Measurements from ENCODE around the gene POU2F1. TPM values are rescaled to one million over a fixed set of nuclear protein-coding genes. Genes with fewer than 3 reads are reported as not detected.

POU2F1 gene
- total and polyA plus RNA-seq, 4 donors = 1.1 to 28.6 (median 13.7) TPM

GRCh38 chr1:167185974-167186657, 34.6 kb upstream of the POU2F1 start:
- H3K27me3 ChIP-seq (ENCODE audit: control insufficient read depth in 1 of 2, insufficient read depth in 2 of 2, low read length in 1 of 2) = no peaks in the 10 kb centered on the region
- intact Hi-C loops (cut with DNase I) = no loop called here
- no peak overlapping the region for H3K4me3 ChIP-seq (ENCODE audit: low read length in 2 of 2)
- no peaks in the 10 kb centered on the region for H3K9me3 ChIP-seq (ENCODE audit: control insufficient read depth, low read length)
- no peaks in the 10 kb centered on the region for H3K4me1 ChIP-seq (ENCODE audit: control insufficient read depth in 1 of 2, insufficient read depth in 2 of 2, low read length in 2 of 2)
- no peak overlapping the region for H3K27ac ChIP-seq (ENCODE audit: low read depth in 1 of 2, low read length in 2 of 2)
- WGBS, 2 donors = 9 to 13% methylated on average over 6 of the region's 6 CpGs
- no peaks in the 10 kb centered on the region for H3K36me3 ChIP-seq (ENCODE audit: control insufficient read depth in 1 of 2, insufficient read depth in 2 of 2, low read length in 1 of 2)
- DNase-seq (no peak), ATAC-seq (ENCODE audit: low FRiP score) (no peak)

- H3K36me3 ChIP-seq (ENCODE audit: control insufficient read depth in 1 of 2, insufficient read depth in 2 of 2, low read length in 1 of 2) = no peaks in the 10 kb centered on the region
- no peak overlapping the region for H3K27ac ChIP-seq (ENCODE audit: low read depth in 1 of 2, low read length in 2 of 2)
- no peaks in the 10 kb centered on the region for H3K27me3 ChIP-seq (ENCODE audit: control insufficient read depth in 1 of 2, insufficient read depth in 2 of 2, low read length in 1 of 2)
- intact Hi-C loops (cut with DNase I) = no loop called here
- ATAC-seq (ENCODE audit: low FRiP score) (no peak), DNase-seq (no peak)
- no peak overlapping the region for H3K4me3 ChIP-seq (ENCODE audit: low read length in 2 of 2)
- WGBS, 2 donors = 92 to 100% methylated on average over 2 of the region's 2 CpGs
- no peaks in the 10 kb centered on the region for H3K4me1 ChIP-seq (ENCODE audit: control insufficient read depth in 1 of 2, insufficient read depth in 2 of 2, low read length in 2 of 2)
- no peaks in the 10 kb centered on the region for H3K9me3 ChIP-seq (ENCODE audit: control insufficient read depth, low read length)
Measured at GRCh38 chr1:167186771-167187170, 33.9 kb upstream of the POU2F1 start.

- no peak for DNase-seq
- H3K9me3 ChIP-seq (ENCODE audit: control insufficient read depth, low read length) = no peaks in the 10 kb centered on the region
- intact Hi-C loops (cut with DNase I) = loop anchor here in 1 of 2 donors (10.0 kb wide), 1 partner anchor 116 kb away; no protein-coding TSS in a partner anchor
- H3K36me3 ChIP-seq (ENCODE audit: control insufficient read depth in 1 of 2, insufficient read depth in 2 of 2, low read length in 1 of 2) = no peaks in the 10 kb centered on the region
- no peak for ATAC-seq (ENCODE audit: low FRiP score)
- H3K4me1 ChIP-seq (ENCODE audit: control insufficient read depth in 1 of 2, insufficient read depth in 2 of 2, low read length in 2 of 2) = no peaks in the 10 kb centered on the region
- no peak overlapping the region for H3K27ac ChIP-seq (ENCODE audit: low read depth in 1 of 2, low read length in 2 of 2)
- no peaks in the 10 kb centered on the region for H3K27me3 ChIP-seq (ENCODE audit: control insufficient read depth in 1 of 2, insufficient read depth in 2 of 2, low read length in 1 of 2)
- 82% methylated on average over 9 of the region's 9 CpGs for WGBS, 2 donors
- no peak overlapping the region for H3K4me3 ChIP-seq (ENCODE audit: low read length in 2 of 2)
Measured at GRCh38 chr1:167190747-167191237, 29.9 kb upstream of the POU2F1 start.

GRCh38 chr1:167191958-167192357, 28.7 kb upstream of the POU2F1 start:
- ATAC-seq (ENCODE audit: low FRiP score) = no peak

GRCh38 chr1:167194182-167194581, 26.5 kb upstream of the POU2F1 start:
- no peak overlapping the region for H3K27ac ChIP-seq (ENCODE audit: low read depth in 1 of 2, low read length in 2 of 2)
- no peaks in the 10 kb centered on the region for H3K9me3 ChIP-seq (ENCODE audit: control insufficient read depth, low read length)

More at GRCh38 chr1:167191958-167192357, 28.7 kb upstream of the POU2F1 start:
- no peaks in the 10 kb centered on the region for H3K36me3 ChIP-seq (ENCODE audit: control insufficient read depth in 1 of 2, insufficient read depth in 2 of 2, low read length in 1 of 2)
- no peaks in the 10 kb centered on the region for H3K27me3 ChIP-seq (ENCODE audit: control insufficient read depth in 1 of 2, insufficient read depth in 2 of 2, low read length in 1 of 2)
- no peaks in the 10 kb centered on the region for H3K9me3 ChIP-seq (ENCODE audit: control insufficient read depth, low read length)
- no peak overlapping the region for H3K4me3 ChIP-seq (ENCODE audit: low read length in 2 of 2)
- DNase-seq = no peak
- no peaks in the 10 kb centered on the region for H3K4me1 ChIP-seq (ENCODE audit: control insufficient read depth in 1 of 2, insufficient read depth in 2 of 2, low read length in 2 of 2)
- 36 to 51% methylated on average over 1 of the region's 1 CpG for WGBS, 2 donors
- no peak overlapping the region for H3K27ac ChIP-seq (ENCODE audit: low read depth in 1 of 2, low read length in 2 of 2)
- intact Hi-C loops (cut with DNase I) = loop anchor here in 1 of 2 donors (10.0 kb wide), 1 partner anchor 117 kb away; no protein-coding TSS in a partner anchor

GRCh38 chr1:167196166-167196565, 24.5 kb upstream of the POU2F1 start:
- no peak overlapping the region for H3K27ac ChIP-seq (ENCODE audit: low read depth in 1 of 2, low read length in 2 of 2)
- no peaks in the 10 kb centered on the region for H3K9me3 ChIP-seq (ENCODE audit: control insufficient read depth, low read length)
- no peak for DNase-seq
- intact Hi-C loops (cut with DNase I) = loop anchor here in 1 of 2 donors (10.0 kb wide), 1 partner anchor 121 kb away; no protein-coding TSS in a partner anchor
- no peaks in the 10 kb centered on the region for H3K36me3 ChIP-seq (ENCODE audit: control insufficient read depth in 1 of 2, insufficient read depth in 2 of 2, low read length in 1 of 2)
- no peak overlapping the region for H3K4me3 ChIP-seq (ENCODE audit: low read length in 2 of 2)
- ATAC-seq (ENCODE audit: low FRiP score) = no peak
- H3K4me1 ChIP-seq (ENCODE audit: control insufficient read depth in 1 of 2, insufficient read depth in 2 of 2, low read length in 2 of 2) = no peaks in the 10 kb centered on the region
- no peaks in the 10 kb centered on the region for H3K27me3 ChIP-seq (ENCODE audit: control insufficient read depth in 1 of 2, insufficient read depth in 2 of 2, low read length in 1 of 2)

More at GRCh38 chr1:167194182-167194581, 26.5 kb upstream of the POU2F1 start:
- Histone ChIP-seq H3K4me1 (ENCODE audit: control insufficient read depth in 1 of 2, insufficient read depth in 2 of 2, low read length in 2 of 2) (no peaks in the 10 kb centered on the region), H3K36me3 (ENCODE audit: control insufficient read depth in 1 of 2, insufficient read depth in 2 of 2, low read length in 1 of 2) (no peaks in the 10 kb centered on the region), H3K4me3 (ENCODE audit: low read length in 2 of 2) (no peak overlapping the region), H3K27me3 (ENCODE audit: control insufficient read depth in 1 of 2, insufficient read depth in 2 of 2, low read length in 1 of 2) (no peaks in the 10 kb centered on the region)
- 63 to 66% methylated on average over 3 of the region's 3 CpGs for WGBS, 2 donors
- ATAC-seq (ENCODE audit: low FRiP score) (no peak), DNase-seq (no peak)
- intact Hi-C loops (cut with DNase I) = loop anchor here in 1 of 2 donors (10.0 kb wide), 1 partner anchor 119 kb away; no protein-coding TSS in a partner anchor

GRCh38 chr1:167197236-167197635, 23.4 kb upstream of the POU2F1 start:
- no peaks in the 10 kb centered on the region for H3K9me3 ChIP-seq (ENCODE audit: control insufficient read depth, low read length)
- H3K4me3 ChIP-seq (ENCODE audit: low read length in 2 of 2) = no peak overlapping the region
- no peaks in the 10 kb centered on the region for H3K27me3 ChIP-seq (ENCODE audit: control insufficient read depth in 1 of 2, insufficient read depth in 2 of 2, low read length in 1 of 2)
- no peaks in the 10 kb centered on the region for H3K36me3 ChIP-seq (ENCODE audit: control insufficient read depth in 1 of 2, insufficient read depth in 2 of 2, low read length in 1 of 2)
- 0% methylated on average over 1 of the region's 1 CpG for WGBS, 2 donors
- H3K4me1 ChIP-seq (ENCODE audit: control insufficient read depth in 1 of 2, insufficient read depth in 2 of 2, low read length in 2 of 2) = no peaks in the 10 kb centered on the region
- intact Hi-C loops (cut with DNase I) = loop anchor here in 1 of 2 donors (10.0 kb wide), 1 partner anchor 122 kb away; no protein-coding TSS in a partner anchor
- H3K27ac ChIP-seq (ENCODE audit: low read depth in 1 of 2, low read length in 2 of 2) = no peak overlapping the region
- ATAC-seq (ENCODE audit: low FRiP score) = no peak
- no peak for DNase-seq

- no peak for ATAC-seq (ENCODE audit: low FRiP score)
Measured at GRCh38 chr1:167197692-167198091, 23.0 kb upstream of the POU2F1 start.

More at GRCh38 chr1:167197692-167198091, 23.0 kb upstream of the POU2F1 start:
- Histone ChIP-seq H3K27ac (ENCODE audit: low read depth in 1 of 2, low read length in 2 of 2) (no peak overlapping the region), H3K4me1 (ENCODE audit: control insufficient read depth in 1 of 2, insufficient read depth in 2 of 2, low read length in 2 of 2) (no peaks in the 10 kb centered on the region), H3K9me3 (ENCODE audit: control insufficient read depth, low read length) (no peaks in the 10 kb centered on the region), H3K27me3 (ENCODE audit: control insufficient read depth in 1 of 2, insufficient read depth in 2 of 2, low read length in 1 of 2) (no peaks in the 10 kb centered on the region), H3K36me3 (ENCODE audit: control insufficient read depth in 1 of 2, insufficient read depth in 2 of 2, low read length in 1 of 2) (no peaks in the 10 kb centered on the region), H3K4me3 (ENCODE audit: low read length in 2 of 2) (no peak overlapping the region)
- intact Hi-C loops (cut with DNase I) = loop anchor here in 1 of 2 donors (10.0 kb wide), 1 partner anchor 123 kb away; no protein-coding TSS in a partner anchor
- no peak for DNase-seq
- 93 to 94% methylated on average over 4 of the region's 4 CpGs for WGBS, 2 donors

Data from aorta (tissue), 5 donors.